ENCODE data around the gene RAET1G.
A peak's percentile ranks its signal among the peaks of the same experiment; 100 is the strongest.
"Not testable (repeated sequence)": the region's sequence is repeated elsewhere in the genome, so short reads cannot be mapped to it uniquely, and the experiment has no call there.

Gene RAET1G

DNA sequence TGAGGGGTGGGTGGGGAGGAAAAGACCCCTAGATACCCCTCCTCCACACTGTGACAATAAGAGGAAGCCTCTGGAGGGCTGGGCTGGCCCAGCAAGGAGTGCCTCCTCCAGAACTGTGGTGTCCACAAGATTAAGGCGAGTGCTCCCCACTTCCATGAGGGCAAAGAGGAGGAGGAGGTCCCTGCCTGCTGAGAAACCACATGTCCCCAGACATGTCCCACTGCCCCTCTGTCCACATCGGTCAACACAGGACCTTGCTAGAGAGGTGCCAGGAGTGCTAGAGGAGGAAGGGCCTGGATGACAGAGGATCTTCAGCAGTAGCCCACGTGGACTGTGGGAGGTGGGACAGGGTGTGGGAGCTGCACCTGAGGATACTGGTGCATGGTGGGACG, 3.1 kb downstream of the RAET1G start:
- ATAC-seq (ENCODE audit: low read depth), result no peak

DNA sequence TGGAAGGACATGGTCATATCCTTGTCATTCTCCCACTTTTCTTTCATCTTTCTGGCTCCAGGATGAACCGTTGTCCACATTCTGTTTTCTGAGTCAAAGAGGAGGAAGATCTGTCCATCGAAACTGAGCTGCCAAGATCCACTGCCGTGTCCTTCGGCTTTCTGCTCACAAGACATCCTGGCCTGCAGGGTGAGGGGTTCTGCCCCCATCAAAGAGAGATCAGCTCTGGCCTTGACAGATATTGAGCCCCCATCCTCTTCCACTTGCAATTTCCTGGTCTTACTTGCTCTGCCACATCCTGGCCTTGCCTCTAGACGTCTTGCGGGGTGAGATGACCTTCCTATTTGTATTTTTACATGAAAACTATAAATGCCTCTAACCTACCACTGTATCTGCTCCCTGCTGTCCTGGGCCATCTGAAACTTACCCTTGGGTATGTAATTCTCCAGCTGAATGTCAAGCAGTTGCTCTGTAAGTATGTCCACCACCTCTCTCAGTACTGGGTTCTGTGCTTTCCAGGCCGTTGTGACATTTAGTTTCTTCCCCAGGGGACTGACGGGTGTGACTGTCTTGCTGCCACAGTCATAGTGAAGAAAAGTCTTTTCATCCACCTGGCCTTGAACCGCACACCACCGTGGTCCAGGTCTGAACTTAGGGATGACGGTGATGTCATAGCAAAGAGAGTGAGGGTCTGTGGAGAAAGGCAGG, 3.6 kb downstream of the RAET1G start:
- Mint-ChIP-seq H3K27me3 (peaks cover 31% of the 10 kb centered on the region), H3K4me1 (peaks cover 15% of the 10 kb centered on the region)
- not testable (repeated sequence) for H3K36me3 Mint-ChIP-seq; H3K27ac Mint-ChIP-seq; H3K9me3 Mint-ChIP-seq; ATAC-seq (ENCODE audit: low read depth); H3K4me3 Mint-ChIP-seq; DNase-seq (ENCODE audit: low spot score in 2 of 2)

More for the DNA sequence above, 3.1 kb downstream of the RAET1G start:
- H3K9me3 Mint-ChIP-seq, result no peaks in the 10 kb centered on the region
- peaks cover 35% of the 10 kb centered on the region for H3K27me3 Mint-ChIP-seq
- H3K27ac Mint-ChIP-seq, result no peak overlapping the region
- peaks cover 15% of the 10 kb centered on the region for H3K4me1 Mint-ChIP-seq
- H3K4me3 Mint-ChIP-seq, result no peak overlapping the region
- no peaks in the 10 kb centered on the region for H3K36me3 Mint-ChIP-seq
- no peak for DNase-seq (ENCODE audit: low spot score in 2 of 2)

DNA sequence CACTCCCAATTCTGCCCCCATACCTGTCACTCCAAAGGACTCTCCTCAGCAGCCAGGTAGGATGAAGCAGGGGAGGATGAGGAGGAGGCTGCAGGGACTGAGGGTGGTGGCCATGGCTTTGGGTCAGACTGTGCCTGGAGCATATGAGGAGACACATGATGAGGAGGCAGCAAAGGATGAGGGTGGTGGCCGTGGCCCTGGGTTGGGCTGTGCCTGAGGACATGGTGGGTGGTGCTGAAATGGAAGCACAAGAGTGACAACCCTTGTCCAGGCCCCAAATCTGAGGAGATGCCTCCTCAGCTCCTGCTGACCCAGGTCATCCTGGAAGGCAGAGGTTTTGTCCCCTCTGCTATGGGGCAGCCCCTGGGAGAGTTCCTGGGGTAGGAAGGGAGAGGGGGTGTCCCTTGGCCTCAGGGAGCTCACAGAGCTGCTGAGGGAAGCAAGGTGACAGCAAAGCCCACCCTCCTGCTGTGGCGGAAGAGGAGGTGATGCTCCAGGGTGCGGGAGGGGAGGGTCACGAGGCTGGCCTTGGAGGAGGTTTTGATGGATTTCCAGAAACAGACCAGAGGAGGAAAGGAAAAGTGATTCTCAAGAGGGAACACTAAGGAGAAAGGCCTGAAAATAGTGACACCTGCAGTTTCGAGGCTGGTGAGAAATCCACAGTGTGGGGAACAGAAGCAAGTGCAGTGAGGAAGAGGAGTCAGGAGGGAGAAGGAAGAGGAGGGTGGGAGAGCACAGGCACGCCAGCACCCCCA, 4.6 kb downstream of the RAET1G start:
- H3K4me1 Mint-ChIP-seq, result peaks cover 12% of the 10 kb centered on the region
- no peaks in the 10 kb centered on the region for H3K36me3 Mint-ChIP-seq
- H3K4me3 Mint-ChIP-seq, result no peak overlapping the region
- no peak for DNase-seq (ENCODE audit: low spot score in 2 of 2)
- ATAC-seq (ENCODE audit: low read depth), result no peak
- H3K9me3 Mint-ChIP-seq, result no peaks in the 10 kb centered on the region
- no peak overlapping the region for H3K27ac Mint-ChIP-seq
- H3K27me3 Mint-ChIP-seq, result peaks cover 32% of the 10 kb centered on the region

DNA sequence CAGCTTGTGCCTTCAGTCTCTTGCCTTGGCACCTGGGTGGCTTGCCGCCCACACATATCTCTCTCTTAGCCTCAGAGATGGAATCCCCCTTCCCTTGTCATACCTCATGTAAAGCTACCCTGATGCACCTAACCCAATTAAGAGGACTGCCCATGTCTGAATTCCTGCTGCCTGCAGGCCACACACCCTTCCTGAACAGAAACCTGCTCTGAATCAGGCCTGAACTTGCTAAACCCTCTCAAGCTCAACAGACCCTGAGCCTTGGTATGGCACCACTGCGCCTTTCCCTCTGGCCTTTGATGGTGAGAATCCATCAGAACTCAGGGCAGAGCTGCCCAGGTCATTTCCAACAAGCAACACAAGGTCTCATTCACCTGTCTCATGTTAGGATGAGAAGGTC, 5.2 kb downstream of the RAET1G start:
- Mint-ChIP-seq H3K9me3 (no peaks in the 10 kb centered on the region), H3K36me3 (no peaks in the 10 kb centered on the region), H3K27me3 (peaks cover 29% of the 10 kb centered on the region), H3K4me3 (no peak overlapping the region), H3K4me1 (peaks cover 6% of the 10 kb centered on the region), H3K27ac (no peak overlapping the region)
- ATAC-seq (ENCODE audit: low read depth) (peak; percentile 21), DNase-seq (ENCODE audit: low spot score in 2 of 2) (no peak)

DNA sequence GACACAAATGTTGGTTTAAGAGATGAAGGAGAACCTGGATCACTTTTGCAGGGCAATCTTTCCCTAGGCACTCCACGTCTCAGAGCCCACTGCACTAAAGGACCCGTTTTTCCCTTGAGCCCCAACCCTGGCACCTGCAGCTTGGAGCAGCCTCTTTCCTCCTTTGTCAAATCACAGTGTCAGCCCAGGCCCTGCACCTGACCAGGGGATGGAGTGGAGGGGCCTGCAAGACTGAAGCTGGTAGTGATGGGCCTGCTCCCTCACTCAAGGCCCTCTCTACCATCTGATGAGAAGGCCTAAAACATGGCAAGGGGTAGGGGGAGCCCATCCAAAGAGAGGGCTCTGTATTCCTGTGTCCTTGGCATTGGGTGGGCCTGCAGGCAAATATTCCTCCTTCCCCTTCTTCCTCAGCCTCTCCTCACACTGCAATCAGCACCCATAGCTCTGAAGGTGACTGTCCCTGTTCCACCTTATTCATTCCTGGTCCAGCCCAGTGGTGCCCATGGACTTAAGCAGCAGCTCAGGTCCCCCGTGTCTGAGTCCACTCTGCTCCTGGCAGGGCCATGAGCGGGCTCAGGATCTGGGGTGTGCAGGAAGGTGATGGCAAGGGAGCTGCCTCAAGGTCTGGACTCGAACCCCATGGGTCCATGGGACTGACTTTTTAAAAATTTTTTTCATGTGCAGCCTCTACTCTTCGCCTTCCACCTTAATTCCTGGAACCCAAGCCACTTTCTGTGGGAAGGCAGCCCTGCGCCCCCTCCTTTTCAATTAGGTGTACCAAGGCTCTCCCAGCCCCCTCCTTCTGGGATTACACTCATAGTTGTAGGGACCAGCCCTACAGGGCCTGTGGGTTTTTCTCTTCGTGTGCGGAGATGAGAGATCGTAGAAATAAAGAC, 6.7 kb downstream of the RAET1G start:
- ATAC-seq (ENCODE audit: low read depth), result no peak
- no peaks in the 10 kb centered on the region for H3K36me3 Mint-ChIP-seq

DNA sequence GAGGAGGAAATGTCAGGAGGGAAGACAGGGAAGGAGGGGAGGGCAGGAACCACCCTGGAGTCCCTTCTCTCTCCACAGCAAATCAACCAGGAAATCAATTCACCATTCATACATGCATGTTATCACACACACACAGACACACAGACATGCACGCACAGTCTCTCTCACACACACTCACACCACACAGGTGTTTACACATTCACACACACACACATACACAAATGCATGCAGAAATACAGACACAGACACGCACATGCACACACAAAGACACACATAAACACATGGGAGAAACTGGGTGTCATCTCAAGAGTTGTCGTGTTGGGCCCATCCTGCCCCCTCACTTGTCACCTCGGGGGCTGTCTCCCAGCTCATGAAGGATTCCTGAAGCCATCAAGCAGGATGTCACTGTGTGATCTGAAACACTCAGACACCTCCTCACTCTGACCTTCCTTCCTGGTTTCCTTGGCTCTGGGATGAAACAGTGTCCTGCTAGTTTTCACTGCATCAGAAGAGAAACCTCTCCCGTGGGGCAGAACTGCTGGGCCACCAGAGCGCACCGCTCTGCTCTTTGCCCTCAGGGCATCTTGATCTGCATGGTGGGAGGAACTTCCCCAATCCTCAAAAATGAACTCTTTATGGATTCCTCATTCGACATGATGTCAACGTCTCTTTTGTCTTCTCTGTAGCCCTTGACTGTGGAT, 9.2 kb downstream of the RAET1G start:
- Mint-ChIP-seq H3K9me3 (peaks cover 2% of the 10 kb centered on the region), H3K4me1 (no peaks in the 10 kb centered on the region), H3K4me3 (no peak overlapping the region), H3K27me3 (peaks cover 11% of the 10 kb centered on the region), H3K27ac (no peak overlapping the region), H3K36me3 (no peaks in the 10 kb centered on the region)
- DNase-seq (ENCODE audit: low spot score in 2 of 2) (no peak), ATAC-seq (ENCODE audit: low read depth) (no peak)

More for the DNA sequence above, 6.7 kb downstream of the RAET1G start:
- Mint-ChIP-seq H3K4me3 (no peak overlapping the region), H3K27ac (no peak overlapping the region), H3K9me3 (no peaks in the 10 kb centered on the region), H3K4me1 (no peaks in the 10 kb centered on the region), H3K27me3 (peaks cover 21% of the 10 kb centered on the region)
- DNase-seq (ENCODE audit: low spot score in 2 of 2), result no peak

DNA sequence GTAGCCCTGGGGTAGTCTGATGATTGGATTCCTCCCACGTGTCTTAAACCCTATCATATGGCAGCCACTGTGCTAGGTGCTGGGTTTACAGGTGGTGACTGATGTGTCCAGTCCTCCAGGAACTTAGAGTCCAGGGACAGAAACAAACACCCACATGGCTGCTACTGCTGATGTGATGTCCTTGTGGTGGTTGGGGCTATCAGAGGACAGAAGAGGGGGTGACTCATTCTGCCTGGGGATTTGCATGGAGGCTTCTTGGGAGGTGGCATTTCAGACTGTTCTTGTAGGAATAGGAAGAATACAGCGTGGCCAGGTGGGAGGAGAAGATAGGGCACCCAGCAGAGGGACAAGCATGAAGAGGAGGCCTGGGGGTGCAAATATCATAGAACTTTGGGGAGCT, 9.8 kb downstream of the RAET1G start:
- peaks cover 10% of the 10 kb centered on the region for H3K27me3 Mint-ChIP-seq
- H3K36me3 Mint-ChIP-seq, result peaks cover under 1% of the 10 kb centered on the region
- peaks cover 3% of the 10 kb centered on the region for H3K9me3 Mint-ChIP-seq
- DNase-seq (ENCODE audit: low spot score in 2 of 2), result no peak
- H3K4me1 Mint-ChIP-seq, result no peaks in the 10 kb centered on the region
- H3K4me3 Mint-ChIP-seq, result no peak overlapping the region
- no peak for ATAC-seq (ENCODE audit: low read depth)
- H3K27ac Mint-ChIP-seq, result no peak overlapping the region

DNA sequence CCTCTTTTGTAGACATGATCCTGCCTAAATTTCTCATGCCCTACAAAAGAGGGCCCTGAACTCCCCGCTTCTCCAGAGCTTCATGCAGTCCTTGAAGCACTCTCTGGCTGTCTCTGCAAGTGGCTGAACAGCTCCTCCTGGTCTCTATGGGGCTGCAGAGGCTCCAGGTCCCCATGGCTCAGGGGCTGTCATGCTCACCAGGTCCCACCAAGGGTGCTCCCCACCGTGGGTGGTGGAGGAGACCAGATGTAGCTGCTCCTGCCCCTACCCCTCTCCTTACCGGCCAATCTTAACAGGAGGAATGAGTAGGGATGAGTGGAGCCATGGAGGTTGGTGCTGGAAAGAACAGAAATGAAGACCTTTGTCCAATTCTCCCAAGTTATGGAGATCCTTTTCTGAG, 10.2 kb downstream of the RAET1G start:
- peaks cover 10% of the 10 kb centered on the region for H3K27me3 Mint-ChIP-seq
- H3K4me1 Mint-ChIP-seq; H3K36me3 Mint-ChIP-seq; H3K9me3 Mint-ChIP-seq; ATAC-seq (ENCODE audit: low read depth); H3K27ac Mint-ChIP-seq; H3K4me3 Mint-ChIP-seq; DNase-seq (ENCODE audit: low spot score in 2 of 2): not testable (repeated sequence)

DNA sequence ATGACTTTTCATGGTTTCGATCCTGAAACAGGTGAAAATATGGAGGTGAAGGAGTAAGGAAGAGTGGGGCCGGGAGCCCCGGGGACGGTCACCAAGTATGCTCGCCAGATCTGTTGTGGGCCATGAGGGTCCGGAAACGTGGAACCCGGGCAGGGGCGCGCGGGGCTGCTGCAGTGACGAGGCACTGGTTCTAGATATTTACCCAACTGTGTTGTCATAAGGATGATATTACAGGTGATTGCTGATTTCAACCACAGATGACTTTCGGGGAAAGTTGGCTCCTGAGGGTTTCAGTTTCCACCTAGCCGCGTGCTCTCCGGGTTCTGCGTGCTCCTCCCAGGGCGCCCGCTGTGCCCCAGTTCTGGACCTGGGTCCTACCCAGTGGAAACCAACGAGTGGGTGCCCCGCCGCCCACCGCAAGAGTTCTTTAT, 12.2 kb downstream of the RAET1G start:
- H3K4me3 Mint-ChIP-seq, result no peak overlapping the region
- H3K4me1 Mint-ChIP-seq, result no peaks in the 10 kb centered on the region
- DNase-seq (ENCODE audit: low spot score in 2 of 2) (no peak), ATAC-seq (ENCODE audit: low read depth) (no peak)
- peaks cover 3% of the 10 kb centered on the region for H3K36me3 Mint-ChIP-seq
- H3K9me3 Mint-ChIP-seq, result peaks cover 10% of the 10 kb centered on the region
- no peak overlapping the region for H3K27ac Mint-ChIP-seq
- H3K27me3 Mint-ChIP-seq, result peaks cover 12% of the 10 kb centered on the region

DNA sequence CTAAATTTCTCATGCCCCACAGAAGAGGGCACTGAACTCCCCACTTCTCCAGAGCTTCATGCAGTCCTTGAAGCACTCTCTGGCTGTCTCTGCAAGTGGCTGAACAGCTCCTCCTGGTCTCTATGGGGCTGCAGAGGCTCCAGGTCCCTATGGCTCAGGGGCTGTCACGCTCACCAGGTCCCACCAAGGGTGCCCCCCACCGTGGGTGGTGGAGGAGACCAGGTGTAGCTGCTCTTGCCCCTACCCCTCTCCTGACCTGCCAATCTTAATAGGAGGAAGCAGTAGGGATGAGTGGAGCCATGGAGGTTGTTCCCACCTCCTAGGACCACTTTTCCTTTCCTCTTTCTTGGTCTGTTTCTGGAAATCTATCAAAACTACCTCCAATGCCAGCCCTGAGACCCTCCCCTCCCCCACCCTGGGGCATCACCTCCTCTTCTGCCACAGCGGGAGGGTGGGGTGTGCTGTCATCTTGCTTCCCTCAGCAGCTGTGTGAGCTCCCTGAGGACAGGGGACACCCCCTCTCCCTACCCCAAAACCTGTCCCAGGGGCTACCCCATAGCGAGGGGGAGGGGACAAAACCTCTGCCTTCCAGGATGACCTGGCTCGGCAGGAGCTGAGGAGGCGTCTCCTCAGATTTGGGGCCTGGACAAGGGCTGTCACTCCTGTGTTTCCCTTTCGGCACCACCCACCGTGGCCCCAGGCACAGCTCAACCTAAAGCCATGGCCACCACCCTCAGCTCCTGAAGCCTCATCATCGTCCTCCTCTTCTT, 13.0 kb downstream of the RAET1G start:
- H3K9me3 Mint-ChIP-seq, result peaks cover 10% of the 10 kb centered on the region
- H3K27ac Mint-ChIP-seq, result no peak overlapping the region
- peaks cover 3% of the 10 kb centered on the region for H3K36me3 Mint-ChIP-seq
- H3K4me3 Mint-ChIP-seq, result no peak overlapping the region
- peaks cover 16% of the 10 kb centered on the region for H3K27me3 Mint-ChIP-seq
- no peaks in the 10 kb centered on the region for H3K4me1 Mint-ChIP-seq
- ATAC-seq (ENCODE audit: low read depth) (no peak), DNase-seq (ENCODE audit: low spot score in 2 of 2) (no peak)

DNA sequence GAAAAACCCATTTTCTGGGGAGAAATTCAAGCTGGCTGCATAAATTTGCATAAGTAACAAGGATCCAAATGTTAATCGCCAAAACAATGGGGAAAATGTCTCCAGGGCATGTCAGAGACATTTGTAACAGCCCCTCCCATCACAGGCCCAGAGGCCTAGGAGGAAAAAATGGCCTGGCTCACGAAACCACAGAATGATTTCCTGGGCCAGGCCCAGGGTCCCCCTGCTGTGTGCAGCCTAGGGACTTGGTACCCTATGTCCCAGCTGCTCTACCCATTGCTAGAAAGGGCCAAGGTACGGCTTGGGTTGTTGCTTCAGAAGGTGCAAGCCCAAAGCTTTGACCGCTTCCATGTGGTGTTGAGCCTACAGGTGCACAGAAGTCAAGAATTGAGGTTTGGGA, 14.4 kb downstream of the RAET1G start:
- H3K27ac Mint-ChIP-seq; H3K4me1 Mint-ChIP-seq; H3K9me3 Mint-ChIP-seq; H3K4me3 Mint-ChIP-seq; H3K36me3 Mint-ChIP-seq; ATAC-seq (ENCODE audit: low read depth); DNase-seq (ENCODE audit: low spot score in 2 of 2): not testable (repeated sequence)
- peaks cover 16% of the 10 kb centered on the region for H3K27me3 Mint-ChIP-seq

DNA sequence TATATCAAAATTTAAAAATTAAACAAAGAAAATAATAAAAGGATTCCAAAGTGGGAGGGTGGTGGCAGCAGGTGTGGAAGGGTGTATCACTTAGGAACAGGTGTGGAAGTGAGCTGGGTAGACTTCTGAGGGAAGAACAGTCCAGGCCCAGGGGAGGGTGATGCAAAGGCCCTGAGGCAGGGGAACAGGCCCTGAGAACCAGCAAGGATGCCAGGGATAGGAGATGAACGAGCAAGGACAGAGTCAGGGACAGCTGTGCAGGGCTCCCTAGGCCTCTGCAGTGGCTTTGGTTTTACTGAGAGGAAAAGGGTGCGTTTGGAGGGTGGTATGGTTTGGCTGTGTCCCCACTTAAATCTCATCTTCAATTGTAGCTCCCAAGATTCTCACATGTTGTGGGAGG, 15.6 kb downstream of the RAET1G start:
- Mint-ChIP-seq H3K36me3 (peaks cover 3% of the 10 kb centered on the region), H3K9me3 (peaks cover 10% of the 10 kb centered on the region), H3K4me1 (no peaks in the 10 kb centered on the region), H3K27me3 (peaks cover 14% of the 10 kb centered on the region), H3K27ac (no peak overlapping the region), H3K4me3 (no peak overlapping the region)
- DNase-seq (ENCODE audit: low spot score in 2 of 2), result no peak
- no peak for ATAC-seq (ENCODE audit: low read depth)

DNA sequence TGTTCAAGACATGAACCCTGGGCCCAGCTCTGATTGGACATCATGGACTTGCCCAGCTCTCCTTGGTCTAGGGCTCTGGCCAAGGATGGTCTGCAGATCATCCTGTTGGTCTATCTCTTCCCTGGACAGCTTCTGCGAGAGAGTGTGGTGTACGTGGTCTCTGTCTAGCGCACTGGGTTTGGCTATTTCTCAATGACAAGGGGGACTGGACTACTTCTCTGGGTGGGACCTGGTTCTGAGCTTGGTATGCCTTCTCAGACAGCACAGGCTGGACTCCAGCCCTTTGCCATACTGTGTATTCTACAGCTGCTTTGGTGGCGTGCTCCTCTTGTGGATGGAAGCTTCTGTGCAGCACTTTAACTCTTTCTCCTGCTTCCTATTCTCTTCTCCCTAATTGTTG, 16.5 kb downstream of the RAET1G start:
- ATAC-seq (ENCODE audit: low read depth) (no peak), DNase-seq (ENCODE audit: low spot score in 2 of 2) (no peak)
- Mint-ChIP-seq H3K4me1 (no peaks in the 10 kb centered on the region), H3K9me3 (peaks cover 10% of the 10 kb centered on the region), H3K27ac (no peak overlapping the region), H3K36me3 (peaks cover 3% of the 10 kb centered on the region), H3K4me3 (no peak overlapping the region), H3K27me3 (peaks cover 14% of the 10 kb centered on the region)
